A549 (cell line): ENCODE measurements around the gene B4GALT3. TPM values are rescaled to one million over a fixed set of nuclear protein-coding genes. Genes with fewer than 3 reads are reported as not detected.

ENCODE experiments used
- ATAC-seq, 2 experiments: fragments of 200-7000 bp in 1 of 2; fragments of >200 bp in 1 of 2; cut with Nextera tagmentation in 1 of 2; cut with Tn5 transposase in 1 of 2; 3 replicates each; pipeline versions ENCODE4 v1.8.0 to v1.9.1; 2018 to 2020; ENCODE audit warnings: mild to moderate bottlenecking in 1 of 2, moderate library complexity in 1 of 2
- CTCF ChIA-PET: fragments of 300-600 bp; sonication (Branson Sonifier 250); formaldehyde crosslinking; extraction: SDS; loops from one replicate; lab custom pipeline; 2021; ENCODE audit warnings: antibody characterized with exemption, inconsistent platforms; lab: Yijun Ruan, JAX
- POLR2A ChIA-PET: fragments of 350-600 bp; formaldehyde crosslinking; extraction: SDS; loops from one replicate; lab custom pipeline; 2021; ENCODE audit warnings: antibody characterized with exemption, inconsistent platforms; lab: Yijun Ruan, JAX
- DNase-seq, 2 experiments: peaks; one replicate each; pipeline versions ENCODE4 v3.0.0 to v3.0.0-alpha.2; 2011 to 2016; ENCODE audit warnings: low read depth in 1 of 2, low spot score in 1 of 2
- FAIRE-seq: peaks from 2 replicates; lab custom pipeline; 2011; peaks lifted over from hg19 to GRCh38; lab: Jason Lieb, UNC
- H3K27ac ChIP-seq, 2 experiments: fragments of >200 bp; sonication (Bioruptor Twin); formaldehyde crosslinking; 3 replicates each; pipeline ENCODE4 v1.5.1; 2016 to 2017
- H3K4me1 ChIP-seq: fragments of >200 bp; sonication (Bioruptor Twin); formaldehyde crosslinking; 3 replicates; pipeline ENCODE4 v1.6.1; 2016
- H3K4me2 ChIP-seq: fragments of >200 bp; sonication (Bioruptor Twin); formaldehyde crosslinking; 3 replicates; pipeline ENCODE4 v1.6.1; 2016
- H3K4me3 ChIP-seq: fragments of >200 bp; sonication (Bioruptor Twin); formaldehyde crosslinking; 3 replicates; pipeline ENCODE4 v1.5.1; 2016
- H3K9me3 ChIP-seq: fragments of >200 bp; sonication (Bioruptor Twin); formaldehyde crosslinking; 3 replicates; pipeline ENCODE4 v1.6.1; 2016
- CHD4 ChIP-seq: fragments of 200-600 bp; sonication (generic); IDR thresholded peaks from 2 replicates; pipeline ENCODE4 v1.6.1; 2016; ENCODE audit warnings: antibody characterized with exemption, mild to moderate bottlenecking, borderline replicate concordance
- EHF ChIP-seq: fragments of 250-450 bp; sonication (Bioruptor Pico); IDR thresholded peaks from 2 replicates; pipeline ENCODE4 v1.5.0; 2020; ENCODE audit warnings: mild to moderate bottlenecking
- FOSL2 ChIP-seq, 2 experiments: fragments of 450-650 bp in 1 of 2; fragments of >200 bp in 1 of 2; sonication (Bioruptor Twin) in 1 of 2; formaldehyde crosslinking; IDR thresholded peaks; 2 replicates each; pipeline versions ENCODE4 v1.5.0 to v1.6.1; 2016 to 2020; ENCODE audit warnings: mild to moderate bottlenecking in 1 of 2, moderate library complexity in 1 of 2
- FOXS1 ChIP-seq: fragments of 250-450 bp; sonication (Bioruptor Pico); IDR thresholded peaks from 2 replicates; pipeline ENCODE4 v1.5.0; 2020; ENCODE audit warnings: mild to moderate bottlenecking, moderate library complexity
- GATA3 ChIP-seq: IDR thresholded peaks from 2 replicates; pipeline ENCODE4 v1.6.1; 2012; ENCODE audit warnings: borderline replicate concordance
- HOXB13 ChIP-seq: fragments of 250-450 bp; sonication (Bioruptor Pico); IDR thresholded peaks from 2 replicates; pipeline ENCODE4 v1.5.0; 2020; ENCODE audit warnings: low read depth, mild to moderate bottlenecking, moderate library complexity
- HOXB5 ChIP-seq: fragments of 250-450 bp; sonication (Bioruptor Pico); IDR thresholded peaks from 2 replicates; pipeline ENCODE4 v1.5.0; 2020; ENCODE audit warnings: mild to moderate bottlenecking, moderate library complexity
- KDM5A ChIP-seq: fragments of 200-600 bp; sonication (generic); IDR thresholded peaks from 2 replicates; pipeline ENCODE4 v1.6.1; 2016; ENCODE audit warnings: antibody characterized with exemption, mild to moderate bottlenecking
- MAFK ChIP-seq: fragments of 450-650 bp; IDR thresholded peaks from 2 replicates; pipeline ENCODE4 v1.6.1; 2014; ENCODE audit not compliant: partially characterized antibody
- MYC ChIP-seq: IDR thresholded peaks from 2 replicates; pipeline ENCODE4 v1.6.1; 2012; ENCODE audit warnings: mild to moderate bottlenecking, inconsistent platforms, low read length, improper control_type of control experiment, borderline replicate concordance
- PHF8 ChIP-seq: fragments of 200-600 bp; sonication (generic); IDR thresholded peaks from 2 replicates; pipeline ENCODE4 v1.6.1; 2016; ENCODE audit warnings: low read depth, mild to moderate bottlenecking, antibody characterized with exemption, moderate library complexity, borderline replicate concordance
- POLR2A ChIP-seq: IDR thresholded peaks from 2 replicates; pipeline ENCODE4 v1.6.1; 2012; ENCODE audit warnings: mild to moderate bottlenecking, low read length
- POLR2AphosphoS2 ChIP-seq: conservative IDR thresholded peaks from 2 replicates; pipeline ENCODE4 v1.6.1; 2012; ENCODE audit warnings: low read length, improper control_type of control experiment, inconsistent platforms
- RCOR1 ChIP-seq: fragments of 150-350 bp; IDR thresholded peaks from 2 replicates; pipeline ENCODE4 v1.6.1; 2014; ENCODE audit warnings: antibody characterized with exemption, low read length, low read depth
- RFX5 ChIP-seq: fragments of 450-650 bp; IDR thresholded peaks from 2 replicates; pipeline ENCODE4 v1.7.1; 2014; ENCODE audit warnings: antibody characterized with exemption, mild to moderate bottlenecking, moderate library complexity
- SREBF2 ChIP-seq: fragments of 450-650 bp; IDR thresholded peaks from 2 replicates; pipeline ENCODE4 v1.6.1; 2014; ENCODE audit warnings: mild to moderate bottlenecking, moderate library complexity
- TFCP2L1 ChIP-seq: fragments of 250-450 bp; sonication (Bioruptor Pico); IDR thresholded peaks from 2 replicates; pipeline ENCODE4 v1.5.0; 2021; ENCODE audit warnings: mild to moderate bottlenecking
- ZC3H11A ChIP-seq: fragments of 450-650 bp; IDR thresholded peaks from 2 replicates; pipeline ENCODE4 v1.6.1; 2014; ENCODE audit warnings: antibody characterized with exemption, mild to moderate bottlenecking
- WGBS: methylation state at CpG from one replicate; pipeline ENCODE4 v1.1.6; 2017; ENCODE audit errors: missing lambda C conversion rate; 5-methylcytosine and 5-hydroxymethylcytosine counted together
- polyA plus RNA-seq, 4 experiments: library from polyadenylated mRNA; depleted of rRNA in 3 of 4; stranded (reverse); fragments of >200 nt; fragmentation: RNase III in 1 of 4; extraction: RNeasy Plus Mini Kit Qiagen cat#74134 plus additional on column Dnase treatment in 1 of 4; gene quantifications; 2 replicates in 3 of 4; 3 replicates in 1 of 4; pipeline ENCODE4 v1.2.3, GENCODE V29; 2011 to 2017
- TF ChIP-seq, protein P1 (sequence below): fragments of 450-650 bp; IDR thresholded peaks from 2 replicates; pipeline ENCODE4 v1.6.1; 2014; ENCODE audit warnings: antibody characterized with exemption
- TF ChIP-seq, protein P2 (sequence below): IDR thresholded peaks from 2 replicates; pipeline ENCODE4 v1.6.1; 2012
- TF ChIP-seq, protein P3 (sequence below): fragments of >200 bp; sonication (Bioruptor Twin); formaldehyde crosslinking; IDR thresholded peaks from 3 replicates; pipeline ENCODE4 v1.6.1; 2016
- TF ChIP-seq, protein P4 (sequence below): IDR thresholded peaks from 2 replicates; pipeline ENCODE4 v1.6.1; 2012

B4GALT3 gene
- polyA plus RNA-seq, 2 of the 4 experiments (the other 2 are of a cell fraction), result 25.3 to 25.5 TPM

DNA sequence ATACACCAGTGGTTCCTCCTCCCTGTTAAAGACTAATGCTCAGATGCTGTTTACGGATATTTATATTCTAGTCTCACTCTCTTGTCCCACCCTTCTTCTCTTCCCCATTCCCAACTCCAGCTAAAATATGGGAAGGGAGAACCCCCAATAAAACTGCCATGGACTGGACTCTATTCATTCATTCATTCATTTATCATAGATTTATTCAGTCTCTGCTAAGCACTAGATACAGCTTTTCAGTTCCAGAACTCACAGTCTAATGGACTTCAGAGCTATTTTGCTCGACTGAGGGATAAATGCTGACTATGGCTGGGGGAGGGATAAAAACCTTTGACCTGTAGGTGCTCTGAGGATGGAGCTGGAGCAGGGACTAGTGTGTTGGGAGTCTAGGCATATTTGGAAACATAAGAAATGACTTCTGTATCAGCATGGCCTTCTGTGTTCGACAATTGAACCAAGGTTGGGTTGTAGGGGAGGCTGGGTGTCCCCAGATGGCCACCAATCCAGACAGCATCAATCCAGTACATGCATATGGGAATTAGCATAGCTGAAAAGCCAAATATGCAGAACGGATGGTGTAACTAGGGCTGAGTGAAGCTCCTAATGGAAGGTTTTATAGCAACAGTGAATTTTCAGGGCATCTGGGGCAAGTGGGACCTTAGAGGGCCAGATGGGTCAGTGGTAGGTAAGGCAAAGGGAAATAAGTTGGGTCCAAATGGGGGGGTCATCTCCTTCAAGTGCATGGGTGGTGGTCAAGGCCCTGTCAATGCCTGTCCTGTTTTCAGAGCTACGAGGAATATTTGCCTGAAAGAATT is 42.0 kb upstream of the B4GALT3 start:
- Histone ChIP-seq H3K27ac (no peak overlapping the region), H3K9me3 (no peaks in the 10 kb centered on the region), H3K4me3 (no peak overlapping the region), H3K4me2 (no peak overlapping the region), H3K4me1 (no peaks in the 10 kb centered on the region)
- ChIA-PET POLR2A (interaction anchor here (0.6 kb wide), 1 partner anchor 161 kb away, joined by 3 read pairs; no protein-coding TSS in a partner anchor), CTCF (interaction anchor here (0.9 to 20.1 kb wide), 7 partner anchors 10 to 165 kb away, joined by 3 to 319 read pairs (median 6); partner anchors contain the start of genes NDUFS2 and TOMM40L)
- no peak for DNase-seq
- WGBS, result 59% methylated on average over 5 of the region's 5 CpGs
- no peak for ATAC-seq
- no peak for FAIRE-seq
- TF ChIP-seq POLR2AphosphoS2 (no peak), PHF8 (no peak), MAFK (no peak), SREBF2 (no peak), EHF (no peak), KDM5A (no peak), MYC (no peak), RFX5 (no peak), POLR2A (no peak), FOSL2 (IDR thresholded peaks at IDR 0.05) (no peak), FOSL2 (CRISPR knock-in tag; IDR thresholded peaks at IDR 0.05) (no peak), GATA3 (no peak)
- TF ChIP-seq, protein P1, sequence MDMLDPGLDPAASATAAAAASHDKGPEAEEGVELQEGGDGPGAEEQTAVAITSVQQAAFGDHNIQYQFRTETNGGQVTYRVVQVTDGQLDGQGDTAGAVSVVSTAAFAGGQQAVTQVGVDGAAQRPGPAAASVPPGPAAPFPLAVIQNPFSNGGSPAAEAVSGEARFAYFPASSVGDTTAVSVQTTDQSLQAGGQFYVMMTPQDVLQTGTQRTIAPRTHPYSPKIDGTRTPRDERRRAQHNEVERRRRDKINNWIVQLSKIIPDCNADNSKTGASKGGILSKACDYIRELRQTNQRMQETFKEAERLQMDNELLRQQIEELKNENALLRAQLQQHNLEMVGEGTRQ, result no peak
- TF ChIP-seq, protein P2, sequence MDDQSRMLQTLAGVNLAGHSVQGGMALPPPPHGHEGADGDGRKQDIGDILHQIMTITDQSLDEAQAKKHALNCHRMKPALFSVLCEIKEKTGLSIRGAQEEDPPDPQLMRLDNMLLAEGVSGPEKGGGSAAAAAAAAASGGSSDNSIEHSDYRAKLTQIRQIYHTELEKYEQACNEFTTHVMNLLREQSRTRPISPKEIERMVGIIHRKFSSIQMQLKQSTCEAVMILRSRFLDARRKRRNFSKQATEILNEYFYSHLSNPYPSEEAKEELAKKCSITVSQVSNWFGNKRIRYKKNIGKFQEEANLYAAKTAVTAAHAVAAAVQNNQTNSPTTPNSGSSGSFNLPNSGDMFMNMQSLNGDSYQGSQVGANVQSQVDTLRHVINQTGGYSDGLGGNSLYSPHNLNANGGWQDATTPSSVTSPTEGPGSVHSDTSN, result no peak
- TF ChIP-seq, protein P3, sequence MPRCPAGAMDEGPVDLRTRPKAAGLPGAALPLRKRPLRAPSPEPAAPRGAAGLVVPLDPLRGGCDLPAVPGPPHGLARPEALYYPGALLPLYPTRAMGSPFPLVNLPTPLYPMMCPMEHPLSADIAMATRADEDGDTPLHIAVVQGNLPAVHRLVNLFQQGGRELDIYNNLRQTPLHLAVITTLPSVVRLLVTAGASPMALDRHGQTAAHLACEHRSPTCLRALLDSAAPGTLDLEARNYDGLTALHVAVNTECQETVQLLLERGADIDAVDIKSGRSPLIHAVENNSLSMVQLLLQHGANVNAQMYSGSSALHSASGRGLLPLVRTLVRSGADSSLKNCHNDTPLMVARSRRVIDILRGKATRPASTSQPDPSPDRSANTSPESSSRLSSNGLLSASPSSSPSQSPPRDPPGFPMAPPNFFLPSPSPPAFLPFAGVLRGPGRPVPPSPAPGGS, result no peak

DNA sequence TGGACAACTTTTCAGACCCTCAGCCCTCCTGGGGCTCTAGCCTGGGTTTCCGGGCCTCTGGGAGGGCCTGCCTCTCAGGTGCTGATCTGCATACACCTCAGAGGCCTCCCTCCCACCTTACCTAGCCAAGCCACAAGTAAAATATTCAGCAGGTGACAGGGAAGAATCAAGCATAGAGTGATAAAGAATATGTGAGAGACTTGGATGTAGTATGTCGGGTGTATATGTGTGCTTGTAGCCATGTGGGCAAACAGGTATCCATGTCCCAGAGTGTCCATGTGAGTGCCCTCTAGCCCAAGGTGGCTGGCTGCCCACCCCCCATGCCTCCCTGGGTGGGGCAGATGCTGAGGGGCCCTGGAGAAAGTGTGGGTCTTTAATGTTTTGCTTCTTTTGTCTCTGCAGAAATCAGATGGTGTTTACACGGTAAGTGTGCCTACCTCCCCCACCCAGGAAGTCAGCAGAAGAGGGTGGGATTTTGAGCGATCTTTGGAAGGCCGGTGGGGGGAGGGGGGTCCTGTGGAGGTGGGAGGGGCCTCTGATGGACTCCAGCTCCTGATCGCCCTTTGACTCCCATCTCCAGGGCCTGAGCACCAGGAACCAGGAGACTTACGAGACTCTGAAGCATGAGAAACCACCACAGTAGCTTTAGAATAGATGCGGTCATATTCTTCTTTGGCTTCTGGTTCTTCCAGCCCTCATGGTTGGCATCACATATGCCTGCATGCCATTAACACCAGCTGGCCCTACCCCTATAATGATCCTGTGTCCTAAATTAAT is 41.2 kb upstream of the B4GALT3 start:
- Histone ChIP-seq H3K4me1 (no peaks in the 10 kb centered on the region), H3K4me2 (no peak overlapping the region), H3K27ac (no peak overlapping the region), H3K9me3 (no peaks in the 10 kb centered on the region), H3K4me3 (no peak overlapping the region)
- no peak for DNase-seq
- WGBS, result 68% methylated on average over 8 of the region's 8 CpGs
- no peak for ATAC-seq
- TF ChIP-seq, protein P4, sequence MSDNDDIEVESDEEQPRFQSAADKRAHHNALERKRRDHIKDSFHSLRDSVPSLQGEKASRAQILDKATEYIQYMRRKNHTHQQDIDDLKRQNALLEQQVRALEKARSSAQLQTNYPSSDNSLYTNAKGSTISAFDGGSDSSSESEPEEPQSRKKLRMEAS, result no peak
- TF ChIP-seq FOXS1 (CRISPR knock-in tag) (no peak), RCOR1 (no peak), MAFK (no peak), CHD4 (no peak), HOXB5 (no peak), HOXB13 (CRISPR knock-in tag) (no peak), ZC3H11A (no peak), TFCP2L1 (no peak)
- TF ChIP-seq, protein P2, result no peak
- ChIA-PET POLR2A (interaction anchor here (0.6 kb wide), 1 partner anchor 162 kb away, joined by 3 read pairs; no protein-coding TSS in a partner anchor), CTCF (interaction anchor here (0.9 to 20.1 kb wide), 5 partner anchors 10 to 165 kb away, joined by 3 to 319 read pairs (median 66); partner anchors contain the start of genes NDUFS2 and TOMM40L)
- FAIRE-seq, result no peak
